GM12878 (cell line): ENCODE results near the gene ALPK1.

Source experiments
- BHLHE40 ChIP-seq, 2 experiments: fragments of 450-650 bp in 1 of 2; IDR thresholded peaks; 2 replicates each; pipeline ENCODE4 v1.6.1; 2011 to 2017; ENCODE audit warnings: low read depth in 2 of 2, borderline replicate concordance in 1 of 2, improper control_type of control experiment in 1 of 2, low read length in 1 of 2, mild to moderate bottlenecking in 1 of 2
- CEBPB ChIP-seq, 2 experiments: fragments of 150-350 bp in 1 of 2; IDR thresholded peaks; 2 replicates each; pipeline ENCODE4 v1.6.1; 2012 to 2014; ENCODE audit warnings: low read depth in 2 of 2, low read length in 2 of 2, borderline replicate concordance in 1 of 2, inconsistent platforms in 1 of 2
- CTCF ChIP-seq, 3 experiments: IDR thresholded peaks in 2 of 3; conservative IDR thresholded peaks in 1 of 3; 2 replicates each; pipeline ENCODE4 v1.5.1; 2011; ENCODE audit warnings: low read depth in 3 of 3, low read length in 3 of 3, mild to moderate bottlenecking in 3 of 3, control low read depth in 2 of 3, moderate library complexity in 2 of 3, inconsistent platforms in 1 of 3, mixed read lengths in 1 of 3; ENCODE audit not compliant: control insufficient read depth in 2 of 3, insufficient read depth in 1 of 3; ENCODE audit errors: extremely low read depth in 1 of 3
- EZH2 ChIP-seq: IDR thresholded peaks from 2 replicates; pipeline ENCODE4 v1.6.1; 2012; ENCODE audit warnings: low read depth, mild to moderate bottlenecking, control low read depth, inconsistent platforms, low read length, borderline replicate concordance; ENCODE audit not compliant: control insufficient read depth
- HDAC2 ChIP-seq: fragments of 200-600 bp; sonication (generic); IDR thresholded peaks from 2 replicates; pipeline ENCODE4 v1.6.1; 2017
- NBN ChIP-seq: fragments of 450-650 bp; IDR thresholded peaks from 2 replicates; pipeline ENCODE4 v1.6.1; 2016
- POLR2A ChIP-seq: IDR thresholded peaks from 2 replicates; pipeline ENCODE4 v1.6.1; 2011; ENCODE audit warnings: low read depth, mild to moderate bottlenecking, low read length
- POLR2AphosphoS5 ChIP-seq: IDR thresholded peaks from 2 replicates; pipeline ENCODE4 v1.6.1; 2011; ENCODE audit warnings: mild to moderate bottlenecking, low read length, inconsistent platforms
- RAD21 ChIP-seq: IDR thresholded peaks from 2 replicates; pipeline ENCODE4 v1.6.1; 2011; ENCODE audit warnings: mild to moderate bottlenecking, low read depth, low read length, moderate library complexity; ENCODE audit not compliant: insufficient read depth
- RBBP5 ChIP-seq: fragments of 200-600 bp; sonication (generic); conservative IDR thresholded peaks from 2 replicates; pipeline ENCODE4 v1.6.1; 2016
- SREBF2 ChIP-seq: IDR thresholded peaks from 2 replicates; pipeline ENCODE4 v1.6.1; 2012; ENCODE audit warnings: mild to moderate bottlenecking, low read length
- TAF1 ChIP-seq: IDR thresholded peaks from 2 replicates; pipeline ENCODE4 v1.6.1; 2011; ENCODE audit warnings: mild to moderate bottlenecking, low read depth, low read length, borderline replicate concordance

- TF ChIP-seq CTCF (IDR thresholded peaks at IDR 0.05 in 2 of 3, conservative IDR thresholded peaks at IDR 0.05 in 1 of 3; ENCODE audit: control insufficient read depth in 2 of 3, extremely low read depth in 1 of 3, insufficient read depth in 1 of 3, low read depth in 3 of 3, low read length in 3 of 3) (no peak), RBBP5 (no peak), SREBF2 (no peak), NBN (no peak), POLR2AphosphoS5 (no peak), EZH2 (no peak), HDAC2 (no peak), TAF1 (no peak), RAD21 (no peak), BHLHE40 (IDR thresholded peaks at IDR 0.05; ENCODE audit: borderline replicate concordance in 1 of 2, low read depth in 2 of 2, low read length in 1 of 2) (no peak), POLR2A (no peak), CEBPB (IDR thresholded peaks at IDR 0.05; ENCODE audit: borderline replicate concordance in 1 of 2, low read depth in 2 of 2, low read length in 2 of 2) (no peak)
Measured at GRCh38 chr4:112378243-112378620, 81.1 kb downstream of the ALPK1 start.
